ENCODE data around the gene LENEP. TPM values are rescaled to one million over a fixed set of nuclear protein-coding genes. Genes with fewer than 3 reads are reported as not detected.
A peak's percentile ranks its signal among the peaks of the same experiment; 100 is the strongest.

LENEP gene
- total RNA-seq, 4 donors from 2014 or later: not detected

- TF ChIP-seq, protein P1, sequence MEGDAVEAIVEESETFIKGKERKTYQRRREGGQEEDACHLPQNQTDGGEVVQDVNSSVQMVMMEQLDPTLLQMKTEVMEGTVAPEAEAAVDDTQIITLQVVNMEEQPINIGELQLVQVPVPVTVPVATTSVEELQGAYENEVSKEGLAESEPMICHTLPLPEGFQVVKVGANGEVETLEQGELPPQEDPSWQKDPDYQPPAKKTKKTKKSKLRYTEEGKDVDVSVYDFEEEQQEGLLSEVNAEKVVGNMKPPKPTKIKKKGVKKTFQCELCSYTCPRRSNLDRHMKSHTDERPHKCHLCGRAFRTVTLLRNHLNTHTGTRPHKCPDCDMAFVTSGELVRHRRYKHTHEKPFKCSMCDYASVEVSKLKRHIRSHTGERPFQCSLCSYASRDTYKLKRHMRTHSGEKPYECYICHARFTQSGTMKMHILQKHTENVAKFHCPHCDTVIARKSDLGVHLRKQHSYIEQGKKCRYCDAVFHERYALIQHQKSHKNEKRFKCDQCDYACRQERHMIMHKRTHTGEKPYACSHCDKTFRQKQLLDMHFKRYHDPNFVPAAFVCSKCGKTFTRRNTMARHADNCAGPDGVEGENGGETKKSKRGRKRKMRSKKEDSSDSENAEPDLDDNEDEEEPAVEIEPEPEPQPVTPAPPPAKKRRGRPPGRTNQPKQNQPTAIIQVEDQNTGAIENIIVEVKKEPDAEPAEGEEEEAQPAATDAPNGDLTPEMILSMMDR (IDR thresholded peaks at IDR 0.05): no peak
- no peak for TF ChIP-seq POLR2AphosphoS5 (IDR thresholded peaks at IDR 0.05)
- no peak for TF ChIP-seq EP300 (IDR thresholded peaks at IDR 0.05; ENCODE audit: low read depth)
- no peak for TF ChIP-seq POLR2A (IDR thresholded peaks at IDR 0.05)
- no peaks in the 10 kb centered on the region for H3K27me3 ChIP-seq
- no peak for DNase-seq
- in situ Hi-C loops (cut with MboI; ENCODE audit: low pct_ligation_motif_present in 1 of 4, low pct_unique_long_range_greater_than_20kb in 1 of 4, low sequenced_read_pairs in 3 of 4) (loop anchor here in 3 of 4 donors (25.0 kb wide), 1 partner anchor 104 kb away; the partner anchor contains the start of genes ADAM15 (in 3 of the 3) and EFNA4 (in 3 of the 3)), intact Hi-C loops (cut with DNase I; ENCODE audit: low total_unique reads) (no loop called here)
- H3K27ac ChIP-seq: peak overlapping the region in 1 of 4 donors; percentile 94
- no peaks in the 10 kb centered on the region for H3K9me3 ChIP-seq
- H3K4me3 ChIP-seq: no peak overlapping the region
- peaks cover 0 to 10% (median 0%) of the 10 kb centered on the region in 4 donors for H3K36me3 ChIP-seq
- H3K4me1 ChIP-seq: peaks cover 24 to 65% (median 56%) of the 10 kb centered on the region in 4 donors
- WGBS, 2 donors (ENCODE audit: low coverage in 1 of 2): 82 to 85% methylated on average over 2 of the region's 2 CpGs
Observed at GRCh38 chr1:154958036-154958435, 35.4 kb upstream of the LENEP start.

- TF ChIP-seq POLR2A (IDR thresholded peaks at IDR 0.05): no peak
- TF ChIP-seq, protein P1 (IDR thresholded peaks at IDR 0.05): no peak
- no peak for TF ChIP-seq POLR2AphosphoS5 (IDR thresholded peaks at IDR 0.05)
- TF ChIP-seq EP300 (IDR thresholded peaks at IDR 0.05; ENCODE audit: low read depth): no peak
- no peak overlapping the region for H3K27ac ChIP-seq
- in situ Hi-C loops (cut with MboI; ENCODE audit: low pct_ligation_motif_present in 1 of 4, low pct_unique_long_range_greater_than_20kb in 1 of 4, low sequenced_read_pairs in 3 of 4) (loop anchor here in 3 of 4 donors (25.0 kb wide), 1 partner anchor 103 kb away; the partner anchor contains the start of genes ADAM15 (in 3 of the 3) and EFNA4 (in 3 of the 3)), intact Hi-C loops (cut with DNase I; ENCODE audit: low total_unique reads) (no loop called here)
- DNase-seq: no peak
- no peaks in the 10 kb centered on the region for H3K9me3 ChIP-seq
- 87% methylated on average over 13 of the region's 16 CpGs; no CpG with 5 or more reads in 1 of the 2 donors for WGBS, 2 donors (ENCODE audit: low coverage in 1 of 2)
- H3K4me3 ChIP-seq: no peak overlapping the region
- H3K36me3 ChIP-seq: peaks cover 0 to 13% (median 0%) of the 10 kb centered on the region in 4 donors
- H3K27me3 ChIP-seq: no peaks in the 10 kb centered on the region
- peaks cover 16 to 64% (median 51%) of the 10 kb centered on the region in 4 donors for H3K4me1 ChIP-seq
Observed at GRCh38 chr1:154958681-154959425, 34.5 kb upstream of the LENEP start.

DNA sequence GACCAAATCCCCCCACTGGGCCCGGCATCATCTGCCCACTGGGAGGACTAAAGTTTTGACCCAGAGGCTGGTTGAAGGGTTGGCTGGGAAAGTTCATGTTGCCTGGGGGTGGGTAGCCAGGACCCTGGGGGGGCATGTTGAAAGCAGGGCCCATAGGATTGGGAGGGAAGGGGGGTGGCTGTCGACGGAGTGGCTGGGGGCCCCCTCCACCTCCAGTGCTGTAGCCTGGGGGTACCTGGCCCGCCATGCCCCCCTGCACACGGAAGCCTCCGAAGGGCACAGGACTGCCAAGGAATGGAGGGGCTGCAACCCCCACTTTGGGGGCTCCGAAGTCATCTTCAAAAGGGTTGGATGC lies 34.0 kb upstream of the LENEP start:
- 97% methylated on average over 6 of the region's 7 CpGs; no CpG with 5 or more reads in 1 of the 2 donors for WGBS, 2 donors (ENCODE audit: low coverage in 1 of 2)
- H3K27ac ChIP-seq: no peak overlapping the region
- intact Hi-C loops (cut with DNase I; ENCODE audit: low total_unique reads): no loop called here
- H3K27me3 ChIP-seq: no peaks in the 10 kb centered on the region
- peaks cover 0 to 18% (median 2%) of the 10 kb centered on the region in 4 donors for H3K36me3 ChIP-seq
- in situ Hi-C loops (cut with MboI; ENCODE audit: low pct_ligation_motif_present in 1 of 4, low pct_unique_long_range_greater_than_20kb in 1 of 4, low sequenced_read_pairs in 3 of 4): loop anchor here in 3 of 4 donors (25.0 kb wide), 1 partner anchor 103 kb away; the partner anchor contains the start of genes ADAM15 (in 3 of the 3) and EFNA4 (in 3 of the 3)
- TF ChIP-seq POLR2AphosphoS5 (IDR thresholded peaks at IDR 0.05) (no peak), EP300 (IDR thresholded peaks at IDR 0.05; ENCODE audit: low read depth) (no peak), POLR2A (IDR thresholded peaks at IDR 0.05) (no peak)
- TF ChIP-seq, protein P1 (IDR thresholded peaks at IDR 0.05): no peak
- H3K4me3 ChIP-seq: no peak overlapping the region
- H3K4me1 ChIP-seq: peaks cover 15 to 58% (median 45%) of the 10 kb centered on the region in 4 donors
- H3K9me3 ChIP-seq: no peaks in the 10 kb centered on the region
- DNase-seq: no peak

DNA sequence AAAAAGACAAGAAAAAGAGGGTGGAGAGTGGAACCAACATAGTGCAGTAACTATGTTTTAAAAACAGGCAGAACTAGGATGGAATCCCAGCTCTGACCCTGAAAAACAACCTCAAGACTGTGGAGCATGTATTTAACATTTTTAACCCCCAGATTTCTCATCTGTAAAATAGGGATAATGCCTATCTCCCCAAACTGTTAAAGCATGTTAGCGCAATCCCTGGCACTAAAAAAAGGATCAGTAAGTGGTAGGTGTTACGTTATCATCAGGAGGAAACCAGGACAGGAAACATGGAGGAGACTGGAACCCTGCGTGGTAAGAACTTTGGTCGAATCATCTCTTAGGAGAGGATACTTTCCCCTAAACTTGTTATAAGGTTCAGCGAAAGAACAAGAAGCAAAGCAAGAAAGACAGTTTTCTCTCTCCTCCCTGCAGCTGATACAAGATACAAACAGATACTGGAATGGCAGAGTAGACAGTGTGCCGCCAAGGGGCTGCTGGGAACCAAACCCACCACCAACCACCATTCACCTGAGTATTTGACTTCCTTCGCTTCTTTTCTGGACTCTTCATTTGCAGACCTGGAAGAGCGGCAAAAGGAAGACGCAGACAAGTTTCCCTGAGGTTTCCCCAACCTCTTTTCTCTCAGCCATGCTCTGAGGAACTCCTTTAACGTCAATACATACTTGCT lies 32.8 kb upstream of the LENEP start:
- H3K4me3 ChIP-seq: peak overlapping the region; percentile 62 to 95 (median 78)
- no peaks in the 10 kb centered on the region for H3K27me3 ChIP-seq
- peaks cover 11 to 46% (median 35%) of the 10 kb centered on the region in 4 donors for H3K4me1 ChIP-seq
- H3K27ac ChIP-seq: peak overlapping the region; percentile 95 to 99 (median 96)
- in situ Hi-C loops (cut with MboI; ENCODE audit: low pct_ligation_motif_present in 1 of 4, low pct_unique_long_range_greater_than_20kb in 1 of 4, low sequenced_read_pairs in 3 of 4) (loop anchor here in 3 of 4 donors (25.0 kb wide), 1 partner anchor 102 kb away; the partner anchor contains the start of genes ADAM15 (in 3 of the 3) and EFNA4 (in 3 of the 3)), intact Hi-C loops (cut with DNase I; ENCODE audit: low total_unique reads) (no loop called here)
- H3K36me3 ChIP-seq: peaks cover 0 to 22% (median 7%) of the 10 kb centered on the region in 4 donors
- DNase-seq: no peak
- 22 to 30% methylated on average over 6 to 10 of the region's 10 CpGs for WGBS, 2 donors (ENCODE audit: low coverage in 1 of 2)
- no peaks in the 10 kb centered on the region for H3K9me3 ChIP-seq
- TF ChIP-seq POLR2A (IDR thresholded peaks at IDR 0.05) (no peak), EP300 (IDR thresholded peaks at IDR 0.05; ENCODE audit: low read depth) (no peak)
- TF ChIP-seq, protein P1 (IDR thresholded peaks at IDR 0.05): no peak

Measured in transverse colon (tissue), 4 donors.